A549 (cell line): ENCODE data around the gene MAP1LC3B2.

Source experiments
- CTCF ChIP-seq: fragments of >200 bp; sonication (Bioruptor Twin); formaldehyde crosslinking; IDR thresholded peaks from 3 replicates; pipeline ENCODE4 v1.5.1; 2016
- HOXA7 ChIP-seq: fragments of 250-450 bp; sonication (Bioruptor Pico); IDR thresholded peaks from 2 replicates; pipeline ENCODE4 v1.5.0; 2020; ENCODE audit warnings: mild to moderate bottlenecking, moderate library complexity
- JUNB ChIP-seq: fragments of >200 bp; sonication (Bioruptor Twin); formaldehyde crosslinking; IDR thresholded peaks from 2 replicates; pipeline ENCODE4 v1.6.1; 2016
- POLR2A ChIP-seq: IDR thresholded peaks from 2 replicates; pipeline ENCODE4 v1.6.1; 2012; ENCODE audit warnings: mild to moderate bottlenecking, low read length

- no peak for TF ChIP-seq CTCF
- no peak for TF ChIP-seq HOXA7 (CRISPR knock-in tag)
- no peak for TF ChIP-seq POLR2A
- no peak for TF ChIP-seq JUNB
These were observed 65.3 kb downstream of the MAP1LC3B2 start for GRCh38 chr12:116624516-116624915.
